SHP77 treated with DMSO at 0.1 percent for 48 hours (cell line): ENCODE results near the gene STARD13.
"Not testable (repeated sequence)": the region's sequence is repeated elsewhere in the genome, so short reads cannot be mapped to it uniquely, and the experiment has no call there.

Experiments
- DNase-seq: peaks from one replicate; lab custom pipeline; 2025; lab: John Stamatoyannopoulos, UW

Gene STARD13

GRCh38 chr13:33177340-33178208 is 108.0 kb downstream of the STARD13 start:
- not testable (repeated sequence) for DNase-seq

- no peak for DNase-seq
Measured at GRCh38 chr13:33176526-33176925, 109.0 kb downstream of the STARD13 start.

- no peak for DNase-seq
Measured at GRCh38 chr13:33175991-33176390, 109.6 kb downstream of the STARD13 start.

- no peak for DNase-seq
Measured at GRCh38 chr13:33174931-33175330, 110.6 kb downstream of the STARD13 start.

- peak; percentile 25 for DNase-seq
Measured at GRCh38 chr13:33174491-33174890, 111.1 kb downstream of the STARD13 start.

GRCh38 chr13:33172911-33173310 is 112.6 kb downstream of the STARD13 start:
- DNase-seq, result no peak

GRCh38 chr13:33172400-33172799 is 113.2 kb downstream of the STARD13 start:
- DNase-seq, result no peak

- DNase-seq, result no peak
Measured at GRCh38 chr13:33169273-33169980, 116.1 kb downstream of the STARD13 start.

- DNase-seq, result no peak
Measured at GRCh38 chr13:33168321-33168960, 117.1 kb downstream of the STARD13 start.

- no peak for DNase-seq
Measured at GRCh38 chr13:33167491-33167890, 118.1 kb downstream of the STARD13 start.

- DNase-seq, result no peak
Measured at GRCh38 chr13:33165787-33166186, 119.8 kb downstream of the STARD13 start.

- no peak for DNase-seq
Measured at GRCh38 chr13:33164331-33164730, 121.2 kb downstream of the STARD13 start.

GRCh38 chr13:33162725-33163124 is 122.8 kb downstream of the STARD13 start:
- DNase-seq, result not testable (repeated sequence)

GRCh38 chr13:33158816-33159215 is 126.7 kb downstream of the STARD13 start:
- DNase-seq, result no peak

- no peak for DNase-seq
Measured at GRCh38 chr13:33158271-33158670, 127.3 kb downstream of the STARD13 start.

GRCh38 chr13:33154911-33155310 is 130.6 kb downstream of the STARD13 start:
- DNase-seq, result no peak

GRCh38 chr13:33153421-33154404 is 131.8 kb downstream of the STARD13 start:
- no peak for DNase-seq

- DNase-seq, result no peak
Measured at GRCh38 chr13:33152389-33152788, 133.2 kb downstream of the STARD13 start.

GRCh38 chr13:33150662-33151061 is 134.9 kb downstream of the STARD13 start:
- DNase-seq, result no peak

- peak; percentile 39 for DNase-seq
Measured at GRCh38 chr13:33150126-33150525, 135.4 kb downstream of the STARD13 start.

GRCh38 chr13:33147832-33148231 is 137.7 kb downstream of the STARD13 start:
- DNase-seq, result no peak
